T-helper 2 cell treated with Interferon-gamma antibody and Interleukin-4, amounts not matched to agents 100 ng/mL and 5 ng/mL, for 36 hours (primary cell): ENCODE results near the gene KCNE2. TPM values are rescaled to one million over a fixed set of nuclear protein-coding genes. Genes with fewer than 3 reads are reported as not detected.
"Not testable (repeated sequence)": the region's sequence is repeated elsewhere in the genome, so short reads cannot be mapped to it uniquely, and the experiment has no call there.

Experiments used
- intact Hi-C: fragments of 100-400 bp; cut with micrococcal nuclease; formaldehyde crosslinking; loops from one replicate; pipeline ENCODE4 v1.15.1; 2023
- total RNA-seq: library from RNA; stranded (reverse); gene quantifications from 2 replicates; pipeline ENCODE4 v1.2.3, GENCODE V29; 2022

Gene KCNE2
- total RNA-seq, 1 donor from 2014 or later, result not detected

- intact Hi-C loops, result no loop called here
Measured at GRCh38 chr21:34352556-34352955, 11.2 kb upstream of the KCNE2 start.

GRCh38 chr21:34353182-34353581, 10.6 kb upstream of the KCNE2 start:
- intact Hi-C loops, result no loop called here

- intact Hi-C loops, result no loop called here
Measured at GRCh38 chr21:34354836-34355235, 9.0 kb upstream of the KCNE2 start.

GRCh38 chr21:34355570-34355969, 8.2 kb upstream of the KCNE2 start:
- intact Hi-C loops, result no loop called here

GRCh38 chr21:34357889-34358288, 5.9 kb upstream of the KCNE2 start:
- intact Hi-C loops, result no loop called here

GRCh38 chr21:34358866-34359265, 4.9 kb upstream of the KCNE2 start:
- intact Hi-C loops, result no loop called here

- intact Hi-C loops, result no loop called here
Measured at GRCh38 chr21:34360488-34361241, 3.1 kb upstream of the KCNE2 start.

GRCh38 chr21:34362136-34362444, 1.7 kb upstream of the KCNE2 start:
- intact Hi-C loops, result no loop called here

- intact Hi-C loops, result no loop called here
Measured at GRCh38 chr21:34362670-34363069, 1.1 kb upstream of the KCNE2 start.

GRCh38 chr21:34364921-34365320, 1.1 kb downstream of the KCNE2 start:
- intact Hi-C loops, result no loop called here

- intact Hi-C loops, result no loop called here
Measured at GRCh38 chr21:34365809-34366208, 2.0 kb downstream of the KCNE2 start.

- intact Hi-C loops, result no loop called here
Measured at GRCh38 chr21:34367320-34367935, 3.6 kb downstream of the KCNE2 start.

GRCh38 chr21:34369741-34370140, 5.9 kb downstream of the KCNE2 start:
- intact Hi-C loops, result no loop called here

- intact Hi-C loops, result no loop called here
Measured at GRCh38 chr21:34372321-34372720, 8.5 kb downstream of the KCNE2 start.

- intact Hi-C loops, result not testable (repeated sequence)
Measured at GRCh38 chr21:34374462-34374861, 10.7 kb downstream of the KCNE2 start.

- intact Hi-C loops, result not testable (repeated sequence)
Measured at GRCh38 chr21:34374940-34375618, 11.3 kb downstream of the KCNE2 start, which contains the start of gene SMIM11. TSS of gene SMIM11 (plus strand) at chr21:34375507. CDS start at chr21:34379505, 3,998 bp downstream.

GRCh38 chr21:34375619-34375972, 11.8 kb downstream of the KCNE2 start:
- intact Hi-C loops, result not testable (repeated sequence)

- intact Hi-C loops, result not testable (repeated sequence)
Measured at GRCh38 chr21:34383138-34383537, 19.3 kb downstream of the KCNE2 start.

- intact Hi-C loops, result not testable (repeated sequence)
Measured at GRCh38 chr21:34383724-34384415, 20.1 kb downstream of the KCNE2 start.

GRCh38 chr21:34400522-34400921, 36.7 kb downstream of the KCNE2 start:
- intact Hi-C loops, result not testable (repeated sequence)

GRCh38 chr21:34404742-34405141, 40.9 kb downstream of the KCNE2 start:
- intact Hi-C loops, result not testable (repeated sequence)

- intact Hi-C loops, result not testable (repeated sequence)
Measured at GRCh38 chr21:34405686-34406085, 41.9 kb downstream of the KCNE2 start.
